AG08396 (cell line): ENCODE data around the gene CCHCR1.

Experiments
- DNase-seq: peaks from one replicate; pipeline ENCODE4 v3.0.0; 2012; ENCODE audit warnings: low spot score, mixed read lengths

Gene CCHCR1

GRCh38 chr6:31098449-31098938 is 59.1 kb downstream of the CCHCR1 start:
- DNase-seq = no peak

DNA sequence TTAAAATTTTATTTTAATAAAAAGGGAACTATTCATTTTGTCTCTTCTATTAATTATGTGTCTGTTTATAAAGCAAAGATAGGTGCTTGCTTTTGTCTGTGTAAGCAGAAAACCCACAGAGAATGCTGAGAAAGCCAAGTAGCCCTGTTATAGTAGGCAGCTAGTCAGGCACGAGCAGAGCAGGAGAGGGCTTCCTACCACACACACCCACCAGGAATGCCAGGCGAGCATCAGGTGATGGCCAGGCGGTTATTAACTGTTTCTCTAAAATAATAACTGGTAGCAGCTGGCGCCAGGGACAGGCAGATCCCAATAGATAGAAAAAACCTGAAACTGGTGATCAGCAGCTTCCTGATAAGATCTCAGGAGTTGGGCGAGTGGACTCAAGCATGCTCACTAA is 60.9 kb downstream of the CCHCR1 start:
- no peak for DNase-seq

GRCh38 chr6:31096215-31096614 is 61.4 kb downstream of the CCHCR1 start:
- DNase-seq = no peak

DNA sequence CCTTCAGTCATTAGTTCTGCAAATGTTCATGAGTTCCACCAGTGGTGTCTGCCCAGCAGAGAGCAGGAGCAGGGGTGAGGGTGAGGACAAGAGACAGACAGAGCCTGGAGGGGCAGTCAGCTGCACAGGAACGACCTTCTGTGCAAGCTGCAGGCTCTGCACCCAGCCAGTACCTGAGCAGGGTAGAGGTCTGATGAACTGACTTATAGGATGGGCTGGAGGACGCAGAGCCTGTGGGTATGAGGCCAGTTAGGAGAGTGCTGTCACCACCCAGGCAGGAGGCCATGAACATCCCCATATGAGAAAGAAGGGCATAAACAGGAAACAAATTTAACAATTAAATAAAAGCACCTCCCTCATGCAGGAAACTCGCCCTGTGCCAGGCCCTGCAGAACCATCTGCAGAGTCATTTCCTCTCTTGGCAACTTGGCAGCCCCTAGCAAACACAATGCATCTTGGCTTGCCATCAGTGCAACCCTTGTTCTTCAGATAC is 63.2 kb downstream of the CCHCR1 start:
- DNase-seq = no peak

DNA sequence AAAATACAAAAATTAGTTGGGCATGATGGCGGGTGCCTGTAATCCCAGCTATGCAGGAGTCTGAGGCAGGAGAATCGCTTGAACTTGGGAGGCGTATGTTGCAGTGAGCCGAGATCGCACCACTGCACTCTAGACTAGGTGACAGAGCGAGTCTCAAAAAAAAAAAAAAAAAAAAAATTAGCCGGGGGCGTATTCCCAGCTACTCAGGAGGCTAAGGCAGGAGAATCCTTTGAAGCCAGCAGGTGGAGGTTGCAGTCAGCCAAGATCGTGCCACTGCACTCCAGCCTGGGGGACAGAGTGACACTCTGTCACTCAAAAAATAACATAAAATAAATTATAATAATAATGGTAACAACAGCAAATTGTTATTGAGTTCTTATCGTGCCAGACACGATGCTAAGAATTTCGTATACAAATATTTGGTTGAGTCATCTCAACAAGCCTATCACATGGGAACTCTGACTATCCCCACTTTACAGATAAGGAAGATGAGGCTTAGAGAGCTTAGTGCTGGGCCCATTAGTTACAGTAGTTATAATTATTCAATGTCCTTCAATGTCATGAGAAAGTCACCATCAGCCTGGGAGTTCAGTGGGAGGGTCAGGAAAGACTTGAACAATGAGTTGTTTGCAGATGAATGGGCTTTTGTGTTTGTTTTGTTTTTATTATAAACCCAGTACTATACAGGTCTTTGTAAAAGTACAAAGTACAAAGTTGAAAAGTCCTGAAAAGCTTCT is 64.7 kb downstream of the CCHCR1 start:
- DNase-seq = no peak
